Lower lobe of right lung (tissue), 2 donors: ENCODE measurements around the gene PPP1R14C. TPM values are rescaled to one million over a fixed set of nuclear protein-coding genes. Genes with fewer than 3 reads are reported as not detected.

Experiments
- ATAC-seq, 2 donors: fragments of 200-7000 bp; cut with Tn5 transposase; one replicate each; pipeline ENCODE4 v1.9.1; 2020 to 2022; ENCODE audit warnings: mild to moderate bottlenecking in 2 of 2, moderate library complexity in 2 of 2
- DNase-seq: peaks from one replicate; pipeline ENCODE4 v3.0.0-alpha.2; 2020
- H3K27ac ChIP-seq: fragments of 200-600 bp; one replicate; pipeline ENCODE4 v1.8.0; 2022
- H3K27me3 ChIP-seq: fragments of 200-600 bp; one replicate; pipeline ENCODE4 v1.8.0; 2022; ENCODE audit warnings: low read depth
- H3K36me3 ChIP-seq: fragments of 200-600 bp; one replicate; pipeline ENCODE4 v1.8.0; 2022; ENCODE audit warnings: mild to moderate bottlenecking
- H3K4me1 ChIP-seq: fragments of 200-600 bp; one replicate; pipeline ENCODE4 v1.8.0; 2022
- H3K4me3 ChIP-seq: fragments of 200-600 bp; one replicate; pipeline ENCODE4 v1.8.0; 2022; ENCODE audit warnings: mild to moderate bottlenecking
- H3K9me3 ChIP-seq: fragments of 200-600 bp; one replicate; pipeline ENCODE4 v1.8.0; 2022
- CTCF ChIP-seq: fragments of 200-600 bp; IDR thresholded peaks from one replicate; pipeline ENCODE4 v1.8.0; 2022; ENCODE audit warnings: antibody characterized with exemption, mild to moderate bottlenecking
- intact Hi-C: fragments of 100-400 bp; cut with DNase I; formaldehyde crosslinking; loops from one replicate; pipeline ENCODE4 v1.11.0; 2022
- total RNA-seq: library from RNA; stranded (reverse); fragmentation: NEBNext Ultra II Directional; extraction: Animal tissue kit (Norgen Biotek cat#: 25700); gene quantifications from one replicate; pipeline ENCODE4 v1.2.1, GENCODE V29; 2021
- donor health status: DM: no; HTN: yes; CAD: no; lungs with severe emphysema.

The PPP1R14C gene
- total RNA-seq, 1 donor from 2014 or later: 15.4 TPM

- Histone ChIP-seq H3K27ac (no peak overlapping the region), H3K9me3 (peaks cover 5% of the 10 kb centered on the region), H3K4me1 (no peaks in the 10 kb centered on the region), H3K27me3 (no peaks in the 10 kb centered on the region), H3K36me3 (no peaks in the 10 kb centered on the region), H3K4me3 (no peak overlapping the region)
- intact Hi-C loops: no loop called here
- ATAC-seq: no peak
- no peak for TF ChIP-seq CTCF
- no peak for DNase-seq
Observed at GRCh38 chr6:150248300-150248699, 105.5 kb downstream of the PPP1R14C start.

GRCh38 chr6:150249261-150249660 lies 106.4 kb downstream of the PPP1R14C start:
- TF ChIP-seq CTCF: no peak
- Histone ChIP-seq H3K4me3 (no peak overlapping the region), H3K36me3 (no peaks in the 10 kb centered on the region), H3K9me3 (peaks cover 5% of the 10 kb centered on the region), H3K27ac (no peak overlapping the region), H3K27me3 (no peaks in the 10 kb centered on the region), H3K4me1 (no peaks in the 10 kb centered on the region)
- ATAC-seq (no peak), DNase-seq (no peak)
- intact Hi-C loops: no loop called here

- Histone ChIP-seq H3K4me1 (no peaks in the 10 kb centered on the region), H3K27me3 (no peaks in the 10 kb centered on the region), H3K9me3 (peaks cover 5% of the 10 kb centered on the region), H3K36me3 (no peaks in the 10 kb centered on the region), H3K27ac (no peak overlapping the region), H3K4me3 (no peak overlapping the region)
- no peak for DNase-seq
- intact Hi-C loops: no loop called here
- no peak for ATAC-seq
- TF ChIP-seq CTCF: no peak
Observed at GRCh38 chr6:150250826-150251225, 108.0 kb downstream of the PPP1R14C start.

- no peaks in the 10 kb centered on the region for H3K4me1 ChIP-seq
- H3K9me3 ChIP-seq: peaks cover 5% of the 10 kb centered on the region
- no peak overlapping the region for H3K27ac ChIP-seq
- no peak for TF ChIP-seq CTCF
- no peaks in the 10 kb centered on the region for H3K27me3 ChIP-seq
- H3K4me3 ChIP-seq: no peak overlapping the region
- DNase-seq (no peak), ATAC-seq (peak; percentile 35 to 56)
- no peaks in the 10 kb centered on the region for H3K36me3 ChIP-seq
- intact Hi-C loops: no loop called here
Observed at GRCh38 chr6:150251566-150252186, 108.8 kb downstream of the PPP1R14C start.

GRCh38 chr6:150252714-150253444 lies 110.0 kb downstream of the PPP1R14C start:
- H3K9me3 ChIP-seq: peaks cover 3% of the 10 kb centered on the region

More at GRCh38 chr6:150252714-150253444, 110.0 kb downstream of the PPP1R14C start:
- no peaks in the 10 kb centered on the region for H3K4me1 ChIP-seq
- no peaks in the 10 kb centered on the region for H3K27me3 ChIP-seq
- TF ChIP-seq CTCF: no peak
- DNase-seq (no peak), ATAC-seq (peak; percentile 68 to 81)
- no peak overlapping the region for H3K4me3 ChIP-seq
- H3K27ac ChIP-seq: no peak overlapping the region
- intact Hi-C loops: no loop called here
- no peaks in the 10 kb centered on the region for H3K36me3 ChIP-seq
